Activated CD4-positive, alpha-beta T cell treated with anti-CD3 and anti-CD28 coated beads, Interleukin-2, amount 50 U/mL, for 1 hour (primary cell): ENCODE results near the gene CLMN.

Experiments
- DNase-seq: peaks from one replicate; pipeline ENCODE4 v3.0.0-alpha.2; 2020

Gene CLMN

DNA sequence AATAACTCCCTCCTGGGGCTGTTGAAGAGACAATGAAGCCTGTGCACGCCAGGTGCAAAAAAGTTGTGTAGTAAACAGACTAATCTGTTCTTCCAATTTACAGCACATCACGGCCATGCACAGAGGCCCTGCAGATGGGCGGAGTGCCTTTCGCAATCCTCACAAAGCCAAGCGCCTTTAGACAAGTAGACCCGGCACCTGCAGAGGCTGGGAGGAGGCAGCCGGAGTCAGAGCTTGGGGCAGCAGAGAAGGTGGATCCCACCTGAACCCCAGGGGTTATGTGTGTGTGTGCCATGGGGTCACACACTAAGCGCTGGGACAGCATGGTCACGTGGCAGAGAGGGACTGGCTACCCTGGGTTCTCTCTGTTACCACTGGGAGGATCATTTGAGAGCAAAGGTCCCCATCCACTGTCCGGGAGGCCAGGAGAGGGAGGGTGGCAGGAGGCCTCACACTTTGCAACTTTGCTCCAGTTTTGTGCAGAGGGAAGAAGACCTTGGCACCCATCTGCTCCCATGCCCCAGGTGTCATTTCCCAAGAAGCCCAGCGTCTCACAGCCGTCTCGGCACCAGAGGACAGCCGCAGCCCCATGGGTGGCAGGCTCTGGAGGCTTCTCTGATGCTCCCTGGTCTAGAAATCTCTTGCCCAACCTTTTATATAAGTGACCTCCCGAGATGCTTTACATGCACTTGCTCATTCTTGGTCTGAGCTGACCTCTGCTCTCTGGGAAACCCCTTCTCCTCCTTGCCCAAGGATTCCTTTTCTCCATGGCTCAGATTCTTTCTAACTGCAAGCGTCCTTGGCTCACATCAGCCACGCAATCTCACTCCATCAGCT lies 82.4 kb downstream of the CLMN start:
- DNase-seq, result no peak

DNA sequence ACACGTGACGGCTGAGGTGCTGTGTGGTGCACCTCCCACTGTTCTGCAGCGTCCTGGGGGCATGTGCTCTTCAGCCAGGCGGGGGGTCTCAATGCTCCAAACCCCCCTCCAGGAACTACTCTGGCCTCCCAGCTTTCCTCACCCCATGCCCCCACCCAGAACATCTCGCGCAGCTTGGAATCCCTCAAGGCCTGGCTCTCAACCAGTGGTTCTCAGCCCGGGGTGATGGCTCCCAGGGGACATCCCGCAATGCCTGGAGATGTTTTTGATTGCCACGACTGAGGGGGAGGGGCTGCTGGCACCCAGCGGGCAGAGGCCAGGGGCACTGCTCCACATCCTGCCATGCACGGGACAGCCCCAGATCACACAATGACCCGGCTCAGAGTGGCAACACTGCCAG lies 83.5 kb downstream of the CLMN start:
- no peak for DNase-seq

DNA sequence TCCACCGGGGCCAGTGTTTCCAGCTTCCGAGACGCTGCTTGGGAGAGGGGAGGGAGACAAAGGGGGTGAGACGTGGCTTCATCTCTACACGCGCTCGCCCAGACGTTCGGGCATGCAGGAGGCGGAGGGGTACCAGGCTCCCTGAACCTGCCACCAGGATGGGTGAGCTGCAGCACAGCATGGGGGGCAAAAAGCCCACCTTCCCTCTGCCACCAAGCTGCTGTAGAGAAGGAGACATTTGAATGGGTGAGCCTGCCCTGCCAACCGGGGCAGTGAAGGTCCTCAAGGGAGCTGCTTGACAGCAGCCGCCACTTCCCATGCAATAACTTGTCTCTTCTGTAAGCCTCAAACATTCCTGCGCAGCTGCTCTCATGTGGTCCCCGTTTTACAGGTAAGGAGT lies 83.9 kb downstream of the CLMN start:
- no peak for DNase-seq

GRCh38 chr14:95235351-95235750 lies 84.4 kb downstream of the CLMN start:
- DNase-seq, result no peak

- DNase-seq, result no peak
These were observed 85.3 kb downstream of the CLMN start for GRCh38 chr14:95234426-95234825.

DNA sequence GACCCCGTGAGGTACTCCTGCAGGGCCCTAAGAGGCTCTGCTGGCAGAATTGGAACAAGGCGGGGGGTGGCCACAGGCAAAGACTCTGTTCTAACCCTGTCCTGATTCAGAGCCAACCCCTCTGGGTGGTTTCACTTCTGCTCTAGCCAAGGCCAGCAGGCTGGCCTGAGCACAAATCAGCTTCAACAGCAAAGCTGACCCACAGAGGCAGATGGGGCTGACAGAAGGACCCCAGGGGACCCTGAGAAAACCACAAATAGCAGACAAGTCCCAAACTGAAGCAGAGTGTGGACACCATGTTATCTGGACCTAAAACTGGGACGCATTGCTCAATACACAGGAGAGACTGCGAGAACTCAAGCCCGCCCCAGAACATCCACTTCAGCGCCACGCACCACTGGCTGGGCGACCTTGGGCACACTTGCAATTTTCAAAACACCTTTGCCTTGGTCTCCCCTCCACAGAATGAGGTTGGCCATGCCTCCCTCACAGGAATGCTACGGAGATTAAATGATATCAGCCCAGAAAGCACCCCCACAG lies 85.9 kb downstream of the CLMN start:
- no peak for DNase-seq

- DNase-seq, result no peak
These were observed 86.7 kb downstream of the CLMN start for GRCh38 chr14:95232894-95233584.

DNA sequence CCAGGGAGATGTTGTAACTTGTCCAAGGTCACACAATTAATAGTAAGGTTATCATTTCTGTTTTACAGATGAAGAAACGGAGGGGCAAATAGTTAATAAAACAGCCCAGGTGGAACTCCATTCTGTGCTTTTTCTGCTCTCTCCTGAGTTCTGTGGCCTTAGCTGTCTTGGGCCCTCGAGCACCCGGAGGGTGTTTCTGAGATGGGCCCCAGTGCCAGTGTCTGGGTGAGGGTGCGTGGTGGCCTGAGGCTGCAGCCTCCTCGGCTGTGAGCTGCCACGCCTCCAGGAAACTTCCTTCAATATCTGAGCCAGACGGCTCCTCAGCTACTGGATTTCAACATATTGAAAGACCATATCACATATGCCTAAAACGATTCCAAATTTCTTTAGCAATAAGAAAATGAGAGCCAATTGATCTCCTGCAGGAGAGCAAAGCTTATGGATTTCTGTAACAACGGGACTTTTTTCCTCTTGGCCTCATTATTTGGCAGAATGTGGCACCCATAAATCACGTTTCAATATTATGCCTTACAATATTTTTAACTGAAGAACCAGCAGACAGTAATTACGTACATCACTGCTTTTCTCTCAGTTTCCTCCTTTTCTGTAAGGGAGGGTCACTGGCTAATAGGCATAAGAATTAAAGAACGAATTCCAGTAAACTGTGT lies 87.6 kb downstream of the CLMN start:
- no peak for DNase-seq

DNA sequence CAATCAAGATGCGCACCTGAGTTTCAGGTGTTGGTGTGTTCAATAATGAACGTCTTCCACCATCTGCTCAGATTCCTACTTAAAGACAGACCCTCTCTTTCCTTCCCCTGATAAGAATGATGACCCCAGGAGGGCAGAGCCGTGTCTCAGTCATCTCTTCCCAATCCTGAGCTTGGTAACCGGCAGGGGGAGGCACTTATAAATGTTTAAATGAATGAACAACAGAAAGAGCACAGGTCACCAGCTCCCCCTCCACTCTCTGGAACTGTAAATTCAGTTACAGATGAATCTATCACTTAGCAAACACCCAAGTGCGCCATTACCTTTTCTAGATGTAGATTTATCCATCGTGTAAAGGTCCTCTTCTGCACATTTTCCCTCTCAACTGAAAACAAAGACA lies 90.0 kb downstream of the CLMN start:
- no peak for DNase-seq

DNA sequence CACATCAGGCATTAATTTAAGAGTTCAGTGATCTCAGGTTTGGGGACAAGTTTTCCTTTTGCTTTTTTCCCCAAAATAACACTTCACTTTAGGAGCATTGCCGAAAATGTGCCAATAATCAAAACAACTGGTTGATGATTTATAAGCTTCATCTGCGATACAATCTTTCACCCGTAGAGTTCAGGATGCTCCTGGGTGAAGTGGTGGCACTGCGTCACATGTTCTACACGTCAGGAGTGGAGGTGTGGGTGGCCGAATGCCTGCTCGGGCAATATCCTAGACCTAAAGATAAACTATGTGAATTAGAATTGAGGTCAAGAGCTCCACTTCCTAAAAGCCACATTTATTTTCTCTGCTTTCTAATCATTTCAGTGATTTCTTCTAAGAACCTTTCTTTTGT lies 91.5 kb downstream of the CLMN start:
- DNase-seq, result no peak

DNA sequence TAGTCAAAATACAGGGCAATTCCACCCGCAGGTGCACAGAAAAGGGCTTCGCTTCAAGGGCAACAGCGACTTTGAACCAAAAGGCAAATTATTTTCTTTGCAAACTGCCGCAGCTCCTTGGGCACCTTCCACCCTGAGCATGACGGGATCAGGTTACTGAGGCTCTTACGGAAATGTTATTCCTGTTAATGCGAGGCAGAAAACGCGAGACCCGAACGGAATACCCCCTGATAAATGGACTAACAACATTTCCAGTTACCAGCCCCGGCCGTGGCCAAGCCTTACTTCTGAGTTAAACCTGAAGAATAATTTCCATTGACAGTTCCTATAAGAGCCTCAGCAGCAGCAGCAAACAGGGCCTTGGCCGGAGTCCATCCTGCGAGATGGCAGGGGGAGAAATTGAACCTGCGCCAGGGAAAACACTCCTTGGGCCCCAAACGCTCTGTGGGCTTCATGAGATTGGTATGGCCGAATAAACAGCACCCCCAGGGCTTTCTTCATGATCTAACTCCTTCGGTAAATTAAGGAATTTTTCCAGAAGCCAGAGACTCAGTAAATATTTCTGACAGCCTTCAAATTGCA lies 92.3 kb downstream of the CLMN start:
- no peak for DNase-seq

DNA sequence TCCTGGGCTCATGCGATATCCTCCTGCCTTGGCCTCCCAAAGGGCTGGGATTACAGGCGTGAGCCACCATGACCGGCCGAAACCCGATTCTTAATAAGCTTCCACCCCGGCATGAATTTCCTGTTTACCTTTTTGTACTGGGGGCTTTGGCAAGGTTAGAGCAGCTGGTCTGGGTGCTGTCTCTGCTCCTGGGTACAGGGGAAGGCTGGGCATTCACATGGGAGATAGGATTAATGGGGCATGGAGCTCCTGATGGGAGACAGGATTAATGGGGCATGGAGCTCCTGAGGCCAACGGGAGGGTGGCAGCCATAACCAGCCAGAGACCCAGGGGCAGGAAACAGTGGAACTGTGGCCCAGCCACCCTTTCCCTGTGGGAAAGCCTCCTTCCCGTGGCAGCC lies 92.9 kb downstream of the CLMN start:
- no peak for DNase-seq

DNA sequence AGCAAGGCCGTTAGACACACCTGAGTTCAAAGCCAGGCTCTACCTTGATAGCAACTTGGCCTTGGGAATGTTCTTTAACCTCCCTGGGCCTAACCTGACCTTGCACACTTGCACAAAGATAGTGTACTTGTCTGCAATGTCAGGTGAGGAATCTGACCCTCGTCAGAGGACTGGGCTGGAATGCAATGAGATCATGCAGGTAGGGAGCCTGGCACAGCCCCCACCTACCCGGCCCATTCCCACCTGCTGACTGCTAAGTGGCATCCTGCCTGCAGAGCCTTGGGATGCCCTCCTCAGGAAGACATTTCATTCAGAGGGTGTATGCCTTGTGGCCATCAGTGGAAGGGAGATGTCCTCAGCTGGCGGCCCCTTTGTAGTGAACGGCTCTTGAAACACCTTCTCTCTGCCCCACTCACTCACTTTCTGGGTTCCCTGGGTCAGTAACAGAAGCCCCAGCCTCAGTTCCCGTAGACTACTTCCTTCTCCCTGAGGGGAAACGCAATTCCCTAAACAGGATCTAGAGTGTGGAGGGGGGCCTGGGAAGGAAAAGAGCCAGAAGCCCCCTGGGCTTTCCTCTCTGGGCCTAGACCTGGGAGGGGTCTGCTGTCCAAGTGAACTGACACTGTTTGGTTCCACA lies 94.3 kb downstream of the CLMN start:
- no peak for DNase-seq

GRCh38 chr14:95222870-95223398 lies 96.8 kb downstream of the CLMN start:
- DNase-seq, result no peak

GRCh38 chr14:95222151-95222631 lies 97.5 kb downstream of the CLMN start:
- no peak for DNase-seq

- no peak for DNase-seq
These were observed 98.2 kb downstream of the CLMN start for GRCh38 chr14:95221531-95221930.

- DNase-seq, result no peak
These were observed 99.0 kb downstream of the CLMN start for GRCh38 chr14:95220663-95221231.

DNA sequence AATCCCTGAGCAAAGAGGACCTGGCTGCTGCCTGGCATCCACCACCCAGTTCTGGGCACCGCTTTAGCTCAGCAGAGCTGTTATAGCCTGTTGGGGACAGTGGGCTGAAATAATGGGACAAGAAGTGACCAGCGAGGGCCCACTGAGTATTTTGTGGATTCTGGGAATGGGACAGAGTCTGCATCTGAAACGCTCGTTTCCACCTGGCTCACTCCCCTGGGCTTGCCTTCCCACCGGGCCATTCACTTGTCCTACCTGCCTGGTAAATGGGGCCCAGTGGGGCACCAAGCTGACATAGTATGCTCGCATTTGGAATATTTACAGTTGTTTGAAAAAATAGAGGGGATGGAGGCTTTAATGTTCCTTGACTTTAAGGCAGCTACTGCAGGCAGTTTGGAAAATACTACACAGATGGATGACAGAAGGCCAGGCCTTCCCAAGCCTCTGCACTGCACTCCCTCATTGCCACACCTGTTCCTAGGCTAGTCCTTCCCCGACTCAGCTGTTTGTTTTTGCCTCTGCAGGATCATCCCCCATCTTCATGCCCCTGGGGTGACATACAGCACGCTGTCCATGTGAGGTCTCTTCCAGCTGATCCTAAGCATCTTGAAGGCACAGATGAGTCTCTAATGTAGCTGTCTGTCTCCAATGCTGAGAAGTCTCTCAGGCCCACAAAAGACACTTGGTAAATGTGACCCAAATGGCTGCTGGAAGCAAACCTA lies 101.1 kb downstream of the CLMN start:
- DNase-seq, result no peak

GRCh38 chr14:95218006-95218405 lies 101.7 kb downstream of the CLMN start:
- DNase-seq, result no peak

DNA sequence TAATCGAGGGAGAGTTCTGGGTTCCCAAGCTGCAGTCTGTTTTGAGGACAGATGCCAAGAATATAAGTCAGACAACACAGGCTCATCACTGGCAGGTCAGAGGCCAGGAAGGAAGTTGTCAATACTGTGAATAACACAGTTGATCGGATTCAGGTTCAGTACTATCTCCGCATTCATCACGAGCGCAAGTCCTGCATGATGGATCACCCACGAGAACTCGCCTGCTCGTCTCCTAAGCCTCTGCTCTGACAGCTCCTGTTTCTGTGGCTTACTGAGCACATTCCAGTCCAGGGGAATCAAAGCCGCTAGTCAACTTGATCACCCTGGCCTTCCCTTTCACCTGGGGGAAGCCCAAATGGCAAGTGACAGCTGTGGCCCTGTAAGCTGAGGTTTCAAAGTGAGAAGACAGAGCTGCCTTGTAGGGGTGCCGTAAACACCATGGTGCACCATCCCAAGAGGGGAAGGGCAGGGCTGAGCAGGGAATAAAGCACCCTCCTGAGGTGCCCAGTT lies 102.3 kb downstream of the CLMN start:
- no peak for DNase-seq

- no peak for DNase-seq
These were observed 103.7 kb downstream of the CLMN start for GRCh38 chr14:95216008-95216407.
